Measurements from ENCODE around the gene CHSY1.

- TF ChIP-seq POLR2AphosphoS5 (IDR thresholded peaks at IDR 0.05; ENCODE audit: low read depth, low read length): no peak
- no peak for TF ChIP-seq FOXP2 (optimal IDR thresholded peaks at IDR 0.05; ENCODE audit: borderline replicate concordance, extremely low read depth, extremely low read length, insufficient read depth)
Measured at GRCh38 chr15:101142711-101143110, 109.1 kb downstream of the CHSY1 start.

All from PFSK-1 (cell line).